IMR-90 (cell line): ENCODE results near the gene NSL1.

Experiments
- CTCF ChIP-seq: conservative IDR thresholded peaks from 2 replicates; pipeline ENCODE4 v1.5.1; 2012; ENCODE audit warnings: mild to moderate bottlenecking, low read depth, low read length, improper control_type of control experiment
- POLR2A ChIP-seq: IDR thresholded peaks from 2 replicates; pipeline ENCODE4 v1.6.1; 2012; ENCODE audit warnings: mild to moderate bottlenecking, low read depth, low read length
- RFX5 ChIP-seq: IDR thresholded peaks from 2 replicates; pipeline ENCODE4 v1.8.0; 2012; ENCODE audit warnings: low read depth, mild to moderate bottlenecking, low read length, moderate library complexity

GRCh38 chr1:212792396-212792908 is 875 bp upstream of the NSL1 start:
- TF ChIP-seq RFX5: no peak
- TF ChIP-seq CTCF: no peak
- TF ChIP-seq POLR2A: no peak
